Mesenchymal stem cell (in vitro differentiated cells and primary cell): ENCODE data around the gene FAM3B.

Source experiments
- DNase-seq: peaks from one replicate; pipeline ENCODE4 v3.0.0-alpha.2; 2013
- H2AFZ ChIP-seq: one replicate; pipeline ENCODE4 v1.6.1; 2013; ENCODE audit warnings: low read depth, mild to moderate bottlenecking, control low read depth, inconsistent platforms, low read length, moderate library complexity
- H2AK5ac ChIP-seq: 2 replicates; pipeline ENCODE4 v1.6.1; 2013; ENCODE audit warnings: low read length, moderate library complexity, mild to moderate bottlenecking, inconsistent platforms; ENCODE audit not compliant: severe bottlenecking
- H2BK120ac ChIP-seq: one replicate; pipeline ENCODE4 v1.6.1; 2013; ENCODE audit warnings: low read depth, mild to moderate bottlenecking, inconsistent platforms, low read length, moderate library complexity
- H2BK12ac ChIP-seq, 2 experiments: one replicate each; pipeline ENCODE4 v1.6.1; 2013; ENCODE audit warnings: inconsistent platforms in 2 of 2, low read length in 2 of 2, mild to moderate bottlenecking in 2 of 2, moderate library complexity in 2 of 2, control low read depth in 1 of 2
- H2BK15ac ChIP-seq: one replicate; pipeline ENCODE4 v1.6.1; 2013; ENCODE audit warnings: mild to moderate bottlenecking, low read depth, inconsistent platforms; ENCODE audit not compliant: poor library complexity, severe bottlenecking
- H2BK5ac ChIP-seq: 2 replicates; pipeline ENCODE4 v1.6.1; 2013; ENCODE audit warnings: low read depth, mild to moderate bottlenecking, low read length, control low read depth, inconsistent platforms; ENCODE audit not compliant: poor library complexity, severe bottlenecking
- H3K14ac ChIP-seq, 2 experiments: one replicate each; pipeline ENCODE4 v1.6.1; 2013; ENCODE audit warnings: inconsistent platforms in 2 of 2, low read length in 2 of 2, control low read depth in 1 of 2, mild to moderate bottlenecking in 1 of 2, moderate library complexity in 1 of 2
- H3K18ac ChIP-seq, 2 experiments: one replicate each; pipeline ENCODE4 v1.6.1; 2013; ENCODE audit warnings: inconsistent platforms in 2 of 2, low read length in 2 of 2, control low read depth in 1 of 2, low read depth in 1 of 2, mild to moderate bottlenecking in 1 of 2
- H3K23ac ChIP-seq, 2 experiments: one replicate each; pipeline ENCODE4 v1.6.1; 2013; ENCODE audit warnings: inconsistent platforms in 2 of 2, low read length in 2 of 2, mild to moderate bottlenecking in 2 of 2, moderate library complexity in 2 of 2, control low read depth in 1 of 2
- H3K27ac ChIP-seq: 2 replicates; pipeline ENCODE4 v1.5.1; 2013; ENCODE audit warnings: mild to moderate bottlenecking, moderate library complexity, low read length, control low read depth, inconsistent platforms; ENCODE audit not compliant: poor library complexity, severe bottlenecking
- H3K27me3 ChIP-seq, 2 experiments: 2 replicates each; pipeline versions ENCODE4 v1.6.1 to v1.7.0; 2013; ENCODE audit warnings: low read length in 2 of 2, mild to moderate bottlenecking in 2 of 2, moderate library complexity in 2 of 2, control low read depth in 1 of 2, inconsistent platforms in 1 of 2; ENCODE audit not compliant: control insufficient read depth in 1 of 2, insufficient read depth in 1 of 2
- H3K36me3 ChIP-seq, 2 experiments: 2 replicates each; pipeline versions ENCODE4 v1.6.1 to v1.7.0; 2013; ENCODE audit warnings: low read length in 2 of 2, control low read depth in 1 of 2, inconsistent platforms in 1 of 2, low read depth in 1 of 2, mild to moderate bottlenecking in 1 of 2; ENCODE audit not compliant: insufficient read depth in 2 of 2, control insufficient read depth in 1 of 2
- H3K4ac ChIP-seq, 2 experiments: one replicate each; pipeline ENCODE4 v1.6.1; 2013; ENCODE audit warnings: inconsistent platforms in 2 of 2, low read length in 2 of 2, mild to moderate bottlenecking in 2 of 2, moderate library complexity in 2 of 2, control low read depth in 1 of 2, low read depth in 1 of 2
- H3K4me1 ChIP-seq: 2 replicates; pipeline ENCODE4 v1.6.1; 2013; ENCODE audit warnings: low read depth, low read length, control low read depth; ENCODE audit not compliant: control insufficient read depth, insufficient read depth
- H3K4me2 ChIP-seq: 2 replicates; pipeline ENCODE4 v1.6.1; 2013; ENCODE audit warnings: low read length, mild to moderate bottlenecking, inconsistent platforms; ENCODE audit not compliant: poor library complexity, severe bottlenecking
- H3K4me3 ChIP-seq, 2 experiments: 2 replicates each; pipeline versions ENCODE4 v1.5.1 to v1.7.0; 2013; ENCODE audit warnings: low read length in 2 of 2, mild to moderate bottlenecking in 2 of 2, control low read depth in 1 of 2, low read depth in 1 of 2; ENCODE audit not compliant: insufficient read depth in 1 of 2
- H3K79me1 ChIP-seq: replicated peaks from 2 replicates; pipeline ENCODE4 v1.6.1; 2013; ENCODE audit warnings: mild to moderate bottlenecking, control low read depth, low read length, inconsistent platforms; ENCODE audit not compliant: poor library complexity, severe bottlenecking
- H3K9ac ChIP-seq: 2 replicates; pipeline ENCODE4 v1.7.0; 2013; ENCODE audit warnings: mild to moderate bottlenecking, low read length, moderate library complexity
- H3K9me3 ChIP-seq: 2 replicates; pipeline ENCODE4 v1.7.0; 2013; ENCODE audit warnings: mild to moderate bottlenecking, low read length; ENCODE audit not compliant: control insufficient read depth
- H4K8ac ChIP-seq: one replicate; pipeline ENCODE4 v1.6.1; 2013; ENCODE audit warnings: inconsistent platforms, mild to moderate bottlenecking, low read length, moderate library complexity
- H4K91ac ChIP-seq: one replicate; pipeline ENCODE4 v1.6.1; 2013; ENCODE audit warnings: mild to moderate bottlenecking, low read length, inconsistent platforms
- WGBS: methylation state at CpG from one replicate; pipeline ENCODE4 v1.1.7; 2013; ENCODE audit warnings: mixed read lengths; 5-methylcytosine and 5-hydroxymethylcytosine counted together

The FAM3B gene

GRCh38 chr21:41344146-41344545, 27.5 kb downstream of the FAM3B start:
- Histone ChIP-seq H4K91ac (no peak overlapping the region), H3K9ac (no peak overlapping the region), H2BK15ac (no peak overlapping the region), H2BK5ac (no peak overlapping the region), H4K8ac (no peak overlapping the region), H3K79me1 (no peaks in the 10 kb centered on the region), H2AFZ (no peak overlapping the region), H3K23ac (no peak overlapping the region), H3K9me3 (peaks cover 19% of the 10 kb centered on the region), H3K27me3 (peaks cover 0 to 20% of the 10 kb centered on the region in 2 experiments), H3K18ac (no peak overlapping the region), H3K14ac (no peak overlapping the region), H2BK12ac (no peak overlapping the region), H3K4ac (no peak overlapping the region), H3K27ac (no peak overlapping the region), H3K4me1 (no peaks in the 10 kb centered on the region), H2AK5ac (no peak overlapping the region), H3K4me3 (no peak overlapping the region), H3K4me2 (no peak overlapping the region), H3K36me3 (no peaks in the 10 kb centered on the region), H2BK120ac (no peak overlapping the region)
- no peak for DNase-seq
- 91% methylated on average over 9 of the region's 9 CpGs for WGBS

- Histone ChIP-seq H4K8ac (no peak overlapping the region), H3K23ac (no peak overlapping the region), H2AK5ac (no peak overlapping the region), H3K4me3 (no peak overlapping the region), H3K27ac (no peak overlapping the region), H3K14ac (no peak overlapping the region), H3K18ac (no peak overlapping the region), H3K4ac (no peak overlapping the region), H3K4me2 (no peak overlapping the region), H2BK120ac (no peak overlapping the region), H3K79me1 (no peaks in the 10 kb centered on the region), H3K36me3 (no peaks in the 10 kb centered on the region), H2BK5ac (no peak overlapping the region), H2BK15ac (no peak overlapping the region), H3K9ac (no peak overlapping the region), H2BK12ac (no peak overlapping the region), H3K27me3 (peaks cover 0 to 31% of the 10 kb centered on the region in 2 experiments), H3K9me3 (peaks cover 19% of the 10 kb centered on the region), H2AFZ (no peak overlapping the region), H4K91ac (no peak overlapping the region), H3K4me1 (no peaks in the 10 kb centered on the region)
- WGBS = 90% methylated on average over 1 of the region's 4 CpGs
- DNase-seq = no peak
Measured at GRCh38 chr21:41345356-41345755, 28.8 kb downstream of the FAM3B start.

- 86% methylated on average over 9 of the region's 13 CpGs for WGBS
- Histone ChIP-seq H3K36me3 (no peaks in the 10 kb centered on the region), H3K4ac (no peak overlapping the region), H3K9me3 (peaks cover 19% of the 10 kb centered on the region), H2AK5ac (no peak overlapping the region), H3K4me3 (no peak overlapping the region), H3K4me2 (no peak overlapping the region), H3K4me1 (no peaks in the 10 kb centered on the region), H3K18ac (no peak overlapping the region), H2BK15ac (no peak overlapping the region), H2AFZ (no peak overlapping the region), H4K8ac (no peak overlapping the region), H3K23ac (no peak overlapping the region), H3K27ac (no peak overlapping the region), H2BK5ac (no peak overlapping the region), H4K91ac (no peak overlapping the region), H3K27me3 (peaks cover 0 to 34% of the 10 kb centered on the region in 2 experiments), H3K79me1 (no peaks in the 10 kb centered on the region), H2BK120ac (no peak overlapping the region), H2BK12ac (no peak overlapping the region), H3K14ac (no peak overlapping the region), H3K9ac (no peak overlapping the region)
- no peak for DNase-seq
Measured at GRCh38 chr21:41345934-41346685, 29.5 kb downstream of the FAM3B start.

GRCh38 chr21:41346758-41347157, 30.2 kb downstream of the FAM3B start:
- H2AFZ ChIP-seq = no peak overlapping the region
- peaks cover 0 to 41% of the 10 kb centered on the region in 2 experiments for H3K27me3 ChIP-seq
- H3K36me3 ChIP-seq = no peaks in the 10 kb centered on the region
- 76% methylated on average over 8 of the region's 8 CpGs for WGBS
- H3K18ac ChIP-seq = no peak overlapping the region
- H4K91ac ChIP-seq = no peak overlapping the region
- no peak overlapping the region for H3K23ac ChIP-seq
- no peaks in the 10 kb centered on the region for H3K4me1 ChIP-seq
- H3K9me3 ChIP-seq = peaks cover 16% of the 10 kb centered on the region
- no peak overlapping the region for H3K4ac ChIP-seq
- H4K8ac ChIP-seq = no peak overlapping the region
- no peak overlapping the region for H2AK5ac ChIP-seq
- no peak overlapping the region for H3K9ac ChIP-seq
- no peak overlapping the region for H2BK120ac ChIP-seq
- H2BK12ac ChIP-seq = no peak overlapping the region
- no peak overlapping the region for H3K14ac ChIP-seq
- no peak overlapping the region for H3K27ac ChIP-seq
- no peak overlapping the region for H2BK15ac ChIP-seq
- H3K79me1 ChIP-seq = no peaks in the 10 kb centered on the region
- no peak overlapping the region for H3K4me3 ChIP-seq
- no peak for DNase-seq
- no peak overlapping the region for H3K4me2 ChIP-seq
- H2BK5ac ChIP-seq = no peak overlapping the region
